ENCODE results near the gene EMC8.

DNA sequence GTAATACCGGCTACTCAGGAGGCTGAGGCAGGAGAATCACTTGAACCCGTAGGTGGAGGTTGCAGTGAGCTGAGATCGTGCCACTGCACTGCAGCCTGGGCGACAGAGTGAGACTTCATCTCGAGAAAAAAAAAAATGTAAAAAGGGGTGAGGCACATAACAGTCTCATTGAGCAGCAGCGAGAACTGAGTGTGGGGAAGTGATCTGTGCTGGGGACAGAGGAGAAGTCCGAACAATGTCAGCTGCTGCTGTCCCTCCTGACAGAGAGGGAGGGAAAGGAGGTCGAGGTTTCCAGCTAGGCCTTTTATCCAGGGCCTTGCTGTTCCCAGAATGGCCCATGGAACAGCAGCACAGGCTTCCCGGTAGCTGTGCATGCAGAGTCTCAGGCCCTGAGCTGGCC, 62.4 kb downstream of the EMC8 start:
- TF ChIP-seq, protein P1, sequence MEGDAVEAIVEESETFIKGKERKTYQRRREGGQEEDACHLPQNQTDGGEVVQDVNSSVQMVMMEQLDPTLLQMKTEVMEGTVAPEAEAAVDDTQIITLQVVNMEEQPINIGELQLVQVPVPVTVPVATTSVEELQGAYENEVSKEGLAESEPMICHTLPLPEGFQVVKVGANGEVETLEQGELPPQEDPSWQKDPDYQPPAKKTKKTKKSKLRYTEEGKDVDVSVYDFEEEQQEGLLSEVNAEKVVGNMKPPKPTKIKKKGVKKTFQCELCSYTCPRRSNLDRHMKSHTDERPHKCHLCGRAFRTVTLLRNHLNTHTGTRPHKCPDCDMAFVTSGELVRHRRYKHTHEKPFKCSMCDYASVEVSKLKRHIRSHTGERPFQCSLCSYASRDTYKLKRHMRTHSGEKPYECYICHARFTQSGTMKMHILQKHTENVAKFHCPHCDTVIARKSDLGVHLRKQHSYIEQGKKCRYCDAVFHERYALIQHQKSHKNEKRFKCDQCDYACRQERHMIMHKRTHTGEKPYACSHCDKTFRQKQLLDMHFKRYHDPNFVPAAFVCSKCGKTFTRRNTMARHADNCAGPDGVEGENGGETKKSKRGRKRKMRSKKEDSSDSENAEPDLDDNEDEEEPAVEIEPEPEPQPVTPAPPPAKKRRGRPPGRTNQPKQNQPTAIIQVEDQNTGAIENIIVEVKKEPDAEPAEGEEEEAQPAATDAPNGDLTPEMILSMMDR (IDR thresholded peaks at IDR 0.05), result no peak
- no peak for TF ChIP-seq EZH2 (IDR thresholded peaks at IDR 0.05; ENCODE audit: borderline replicate concordance, insufficient read depth, low read depth, low read length, poor library complexity, severe bottlenecking)
